GM21576 (cell line): ENCODE results near the gene METTL17.
"Not testable (repeated sequence)": the region's sequence is repeated elsewhere in the genome, so short reads cannot be mapped to it uniquely, and the experiment has no call there.

ENCODE experiments used
- ATAC-seq: cut with Tn5 transposase; IDR thresholded peaks from one replicate; pipeline ENCODE4 v1.9.1; 2021; ENCODE audit warnings: mild to moderate bottlenecking, moderate library complexity; ENCODE audit not compliant: unreplicated experiment

METTL17 gene

DNA sequence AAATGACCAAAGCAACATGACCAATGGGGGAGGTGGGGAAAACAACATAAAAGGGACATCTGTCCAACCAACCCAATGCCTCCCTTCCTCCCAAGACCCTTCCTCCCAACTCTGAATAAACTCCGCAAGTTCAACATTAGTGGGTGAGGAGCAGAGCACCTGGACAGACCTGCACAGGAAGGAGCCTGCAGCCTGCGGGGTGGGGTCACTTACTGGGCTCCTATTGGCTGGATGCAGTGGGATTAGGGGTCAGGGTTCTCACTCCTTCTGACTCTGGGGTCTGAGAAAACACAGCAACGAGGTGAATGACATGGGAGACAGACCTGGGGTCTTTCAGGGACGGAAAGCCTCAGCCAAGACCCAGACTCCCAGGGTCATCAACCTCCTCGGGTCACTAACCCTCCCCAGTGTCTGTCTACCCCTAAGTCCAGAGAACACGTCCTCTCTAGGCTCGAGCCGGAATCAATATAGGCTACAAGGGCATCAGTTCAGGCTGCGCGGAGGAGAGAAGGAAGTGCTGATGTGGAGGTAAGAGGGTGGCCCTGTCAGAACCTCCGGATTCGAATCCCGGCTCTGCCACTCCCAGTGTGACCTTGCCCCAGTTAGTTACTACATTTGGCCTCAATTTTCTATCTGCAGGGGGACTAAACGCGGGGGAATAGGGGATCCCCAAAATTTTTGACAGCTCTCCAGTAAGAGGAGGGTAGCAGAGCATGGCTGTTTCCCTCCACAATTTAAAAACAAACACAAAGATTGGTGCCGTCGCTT is 34.2 kb downstream of the METTL17 start:
- no peak for ATAC-seq

DNA sequence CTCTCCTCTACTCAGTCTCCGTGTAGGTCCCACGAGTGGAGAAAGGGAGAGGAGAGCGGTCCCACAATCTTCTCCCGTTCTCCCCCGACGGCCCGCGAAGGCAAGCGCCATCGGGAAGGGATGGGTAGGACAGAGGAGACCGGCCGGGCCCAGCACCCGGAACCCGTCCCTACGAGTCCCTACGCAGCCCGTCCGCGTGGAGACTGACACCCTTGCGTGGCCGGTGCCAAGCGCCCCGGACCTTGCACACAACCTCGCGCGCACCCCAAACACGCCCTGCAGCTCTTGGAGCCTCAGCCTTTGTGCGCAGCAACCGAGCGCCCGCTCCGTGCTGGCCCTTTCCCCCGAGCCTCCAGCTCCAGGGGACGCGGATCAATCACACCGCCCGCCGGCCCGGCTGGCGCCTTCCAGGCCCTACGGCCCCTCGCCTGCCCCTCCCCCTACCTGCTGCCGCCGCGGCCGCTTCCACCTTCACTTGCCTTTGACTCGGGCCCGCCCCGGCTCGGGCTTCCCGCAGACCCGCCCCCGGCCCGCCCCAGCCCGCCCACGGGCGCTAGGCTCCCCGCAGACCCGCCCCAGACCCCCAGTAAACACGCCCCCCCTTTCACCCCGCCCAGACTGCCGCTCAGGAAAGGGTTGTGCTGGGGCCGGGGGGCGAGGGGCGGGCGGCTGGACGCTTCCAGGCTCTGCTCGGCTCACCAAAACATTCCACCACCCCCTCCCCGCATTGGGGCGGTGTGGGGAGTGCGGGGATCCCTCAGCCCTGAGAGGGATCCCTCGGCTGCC is 35.0 kb downstream of the METTL17 start, which contains the start of gene NDRG2:
Gene NDRG2 (minus strand): TSS at position 477 of the 786 bp plus-strand sequence. CDS start 1,746 bp downstream, outside the sequence.
- no peak for ATAC-seq

DNA sequence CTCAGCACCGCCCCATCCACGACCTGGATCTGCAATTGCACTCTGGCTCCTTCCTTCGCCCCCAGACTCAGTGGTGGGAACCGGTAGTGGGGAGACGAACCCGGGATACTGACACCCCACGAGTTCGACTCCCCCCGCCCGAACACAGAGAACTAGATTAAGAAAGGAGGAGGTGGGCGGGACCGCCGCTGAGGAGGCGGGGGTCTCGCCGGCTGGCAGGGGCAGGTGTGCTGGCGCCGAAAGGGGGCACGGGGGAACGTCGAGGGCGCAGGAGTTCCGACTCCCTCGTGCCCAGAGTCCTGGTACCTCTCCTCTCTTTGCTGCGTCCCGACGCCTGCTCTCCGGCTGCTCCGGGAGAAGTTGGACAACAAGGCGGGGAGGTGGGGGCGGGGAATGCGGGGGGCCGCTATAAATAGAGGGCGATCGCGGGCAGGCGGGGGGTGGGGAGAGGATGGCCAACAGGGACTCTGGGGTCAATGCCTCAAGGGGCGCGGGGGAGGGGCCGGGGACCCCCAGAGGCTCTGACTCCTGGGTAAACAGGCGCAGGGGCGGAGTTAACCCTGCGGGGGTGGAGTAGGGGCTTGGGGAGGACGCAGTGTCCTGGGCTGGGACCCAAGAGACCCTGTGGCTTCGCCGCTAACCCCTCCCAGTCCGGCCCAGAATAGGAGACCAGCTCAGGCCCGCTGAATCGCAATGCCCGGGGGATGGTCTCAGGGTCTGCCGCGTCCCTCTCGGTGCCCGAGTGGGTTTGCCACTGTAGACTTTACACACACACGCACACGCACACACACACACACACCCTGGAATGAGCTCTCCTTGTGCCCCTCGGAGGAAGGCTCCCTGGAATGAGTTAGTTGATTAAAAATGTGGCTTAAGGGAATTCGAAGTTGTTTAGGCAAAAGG is 35.8 kb downstream of the METTL17 start:
- no peak for ATAC-seq

DNA sequence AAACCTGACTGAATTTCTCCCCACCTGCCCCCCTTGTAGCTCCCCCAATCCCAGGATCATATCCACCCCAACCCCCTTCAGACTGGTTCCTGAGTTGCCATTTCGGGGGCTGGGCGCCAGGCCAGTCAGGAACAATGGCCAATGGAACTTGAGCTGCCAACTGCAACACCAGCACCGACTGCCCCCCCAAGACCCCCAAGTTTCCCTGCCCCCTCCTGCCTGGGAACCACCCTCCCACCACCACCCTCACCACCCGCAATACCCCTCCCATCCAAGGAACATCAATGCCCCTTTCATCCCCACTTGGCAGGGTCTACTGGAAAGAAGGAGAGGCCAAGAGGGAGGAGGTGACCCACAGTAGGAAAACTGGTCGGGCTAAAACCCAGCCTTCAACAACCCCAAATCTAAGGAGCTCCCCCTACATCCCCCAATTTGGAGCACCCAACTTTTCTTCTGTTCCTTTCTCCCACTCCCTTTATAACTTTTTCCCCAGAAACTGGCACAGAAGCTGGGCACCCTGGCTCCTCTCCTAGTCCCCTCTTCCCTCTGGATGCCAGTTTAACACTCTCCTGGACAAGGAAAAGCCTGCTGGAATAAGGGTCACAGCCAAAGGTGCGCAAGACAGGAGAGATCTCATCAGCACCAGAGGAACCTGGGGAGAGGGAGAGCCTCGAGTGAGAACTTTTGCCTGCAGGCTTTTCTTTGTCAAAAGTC is 36.7 kb downstream of the METTL17 start:
- ATAC-seq = no peak

DNA sequence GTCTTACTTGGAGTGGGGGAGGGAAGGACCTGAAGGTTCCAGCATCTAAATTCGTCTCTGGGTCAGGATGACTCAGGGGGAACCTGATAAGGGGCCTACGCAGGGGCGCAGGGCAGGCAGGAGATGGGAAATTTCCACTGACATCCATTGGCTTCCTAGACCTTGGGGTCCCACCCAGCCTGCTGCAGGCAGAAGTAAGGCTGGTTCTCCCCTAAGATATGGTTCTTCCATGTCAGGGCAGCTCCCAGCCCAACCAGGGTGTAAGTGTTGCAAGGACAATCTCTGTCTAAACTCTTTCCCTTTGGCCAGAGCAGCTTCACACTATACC is 37.2 kb downstream of the METTL17 start:
- no peak for ATAC-seq

DNA sequence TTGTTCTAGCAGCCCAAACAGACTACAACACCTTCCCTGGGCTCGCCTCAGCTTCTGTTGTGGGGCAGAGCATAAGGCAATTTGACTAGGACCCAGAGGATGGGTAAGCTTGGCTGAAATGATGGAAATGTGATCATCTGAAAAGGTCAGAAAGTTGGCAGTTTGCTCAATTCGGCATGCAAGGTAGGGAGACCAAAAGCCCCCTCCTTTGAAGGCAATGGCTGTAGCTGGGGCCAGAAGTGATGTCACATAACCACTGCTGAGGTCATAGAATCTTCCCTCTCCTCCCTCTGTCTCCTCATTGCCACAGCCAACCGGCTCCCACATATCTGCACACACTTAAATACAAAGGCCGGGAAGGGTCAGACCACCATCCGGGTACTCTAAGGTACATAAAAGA is 40.1 kb downstream of the METTL17 start, which contains the start of gene TPPP2:
Gene TPPP2 (plus strand): TSS at position 301 of the 400 bp plus-strand sequence. CDS start 365 bp downstream, outside the sequence.
- ATAC-seq = no peak

DNA sequence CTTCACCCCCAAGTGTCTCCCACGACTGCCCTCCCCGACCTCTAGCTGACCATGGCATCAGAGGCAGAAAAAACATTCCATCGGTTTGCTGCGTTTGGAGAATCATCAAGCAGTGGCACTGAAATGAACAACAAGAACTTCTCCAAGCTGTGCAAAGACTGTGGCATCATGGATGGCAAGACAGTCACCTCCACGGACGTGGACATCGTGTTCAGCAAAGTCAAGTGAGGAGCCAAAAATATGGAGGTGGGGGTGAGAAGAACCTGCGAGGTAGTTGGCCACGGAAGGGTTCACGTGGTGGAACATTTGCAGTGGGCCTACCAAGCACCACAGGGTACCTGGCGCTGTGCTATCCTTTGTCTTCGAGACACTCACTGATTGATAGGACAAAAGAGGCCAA is 40.8 kb downstream of the METTL17 start:
- no peak for ATAC-seq

DNA sequence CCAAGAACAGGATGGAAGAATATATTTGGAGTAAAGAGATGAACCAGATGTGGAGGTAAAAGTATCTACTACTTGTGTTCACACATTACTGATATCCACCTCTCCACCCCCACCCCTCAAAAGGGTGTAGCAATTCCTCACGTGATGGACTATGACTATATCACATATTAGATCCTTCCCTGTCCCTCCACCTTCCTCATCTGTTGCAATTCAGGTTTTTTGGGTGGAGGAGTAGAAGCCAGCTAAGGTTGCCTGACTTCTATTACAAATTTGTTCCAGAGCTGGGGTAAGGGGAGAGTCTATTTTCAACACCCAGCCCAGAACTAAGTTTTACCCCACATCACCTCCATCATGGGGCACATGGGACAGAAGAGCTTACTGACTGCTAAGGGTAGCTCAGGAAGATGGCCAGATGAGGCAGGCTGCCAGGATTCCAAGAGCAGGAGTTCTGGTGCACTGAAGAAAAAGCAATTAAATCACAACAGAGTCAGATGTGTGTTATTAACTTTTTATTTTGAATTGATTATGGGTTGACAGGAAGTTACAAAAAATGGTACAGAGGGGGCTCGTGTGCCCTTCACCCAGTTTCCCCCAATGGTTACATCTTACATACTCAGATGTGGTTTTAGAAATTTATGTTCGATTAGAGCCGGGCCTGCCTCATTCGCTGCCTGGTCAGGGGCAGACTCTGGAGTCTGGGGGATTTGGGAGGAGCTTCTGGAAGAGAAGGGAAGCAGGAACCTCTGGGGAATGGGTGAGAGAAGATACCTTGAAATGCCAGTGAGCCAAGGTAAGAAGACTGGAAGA is 42.7 kb downstream of the METTL17 start:
- ATAC-seq = no peak

- ATAC-seq = no peak
Observed at GRCh38 chr14:21033133-21033698, 43.4 kb downstream of the METTL17 start.

- no peak for ATAC-seq
Observed at GRCh38 chr14:21034707-21035106, 44.9 kb downstream of the METTL17 start, which contains the start of gene RNASE13. RNASE13 (minus strand) TSS chr14:21034807; CDS start chr14:21034288, 519 bp downstream.

DNA sequence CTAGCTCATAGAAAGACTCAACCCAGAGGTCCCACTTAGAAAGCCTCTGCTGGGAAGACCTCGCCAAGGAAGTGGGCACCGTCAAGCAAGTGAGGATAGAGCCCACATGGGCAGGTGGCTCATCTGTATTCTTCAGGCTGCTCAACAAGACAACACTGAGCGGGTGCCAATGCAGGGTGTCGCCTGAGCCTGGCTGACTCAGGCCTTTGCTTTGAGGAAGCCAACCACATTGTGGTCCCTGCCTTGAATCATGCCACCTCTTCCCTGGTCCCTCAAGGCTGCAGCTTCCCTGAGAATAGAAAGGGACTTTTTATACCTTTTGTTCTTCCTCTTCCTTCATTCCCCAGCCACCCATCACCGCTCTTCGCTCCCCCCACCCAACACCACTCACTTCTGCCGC is 47.0 kb downstream of the METTL17 start:
- ATAC-seq = no peak

DNA sequence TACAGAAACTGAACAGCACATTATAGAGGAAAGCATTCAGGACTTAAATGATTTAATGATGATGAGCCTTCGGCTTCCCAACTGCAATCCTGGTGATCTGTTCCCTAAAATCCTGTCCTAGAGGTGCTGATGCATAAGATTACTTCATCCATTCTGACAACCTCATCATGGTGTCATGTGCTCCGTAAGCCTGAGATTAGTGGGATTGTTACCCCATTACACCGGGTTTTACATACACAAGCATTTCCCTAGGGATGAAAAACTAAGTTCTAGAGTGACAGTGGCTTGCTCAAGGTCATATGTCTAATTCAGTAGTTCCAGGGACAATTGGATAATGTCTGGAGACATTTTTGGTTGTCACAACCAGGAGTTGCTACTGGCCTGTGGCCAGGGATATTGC is 47.4 kb downstream of the METTL17 start:
- no peak for ATAC-seq

DNA sequence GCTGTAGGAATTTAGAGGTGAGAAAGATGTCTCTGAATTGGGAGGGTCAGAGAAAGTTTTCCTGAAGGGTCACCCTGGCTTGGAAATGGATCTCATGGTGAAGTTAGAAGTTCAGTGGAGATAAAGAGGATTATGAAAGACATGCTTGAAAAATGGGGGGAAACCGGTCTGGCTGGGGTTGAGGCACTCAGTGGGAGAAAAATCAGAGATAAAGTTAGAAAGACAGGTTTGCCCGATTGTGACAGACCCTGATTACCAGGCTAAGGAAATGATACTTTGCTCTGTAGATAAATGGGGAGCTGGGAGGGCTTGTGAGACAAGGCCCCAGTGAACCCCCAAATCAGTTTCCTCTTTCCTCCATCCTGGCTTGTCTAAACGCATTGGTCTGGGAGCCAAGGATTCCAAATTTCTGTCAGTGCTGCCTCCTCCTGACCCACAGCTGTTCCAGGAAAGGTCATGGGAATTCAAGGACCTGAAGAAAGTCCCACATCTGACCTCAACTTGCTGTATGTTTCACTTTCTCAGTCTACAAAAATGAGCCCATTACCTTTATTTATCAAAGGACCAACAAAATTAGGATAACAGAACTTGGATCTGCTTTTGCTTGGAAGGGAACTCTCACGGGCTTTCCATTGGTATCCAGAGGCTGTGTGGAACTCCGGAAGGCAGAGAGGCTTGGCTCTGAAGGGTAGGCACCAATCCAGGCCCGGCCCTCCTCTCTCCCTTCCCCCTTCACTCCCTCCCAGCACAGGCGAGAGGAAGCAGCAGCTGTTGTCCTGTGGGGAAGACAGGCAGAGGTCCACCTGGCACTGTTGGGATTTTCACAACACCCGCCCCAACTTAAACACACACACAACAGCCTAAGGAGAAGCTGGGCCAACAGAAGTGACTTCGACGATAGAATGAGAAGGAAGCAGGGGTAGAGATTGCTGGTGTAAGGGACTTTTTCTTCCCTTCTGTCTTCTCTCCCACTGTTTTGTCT is 49.0 kb downstream of the METTL17 start:
- ATAC-seq = no peak

- no peak for ATAC-seq
Observed at GRCh38 chr14:21039585-21040369, 50.0 kb downstream of the METTL17 start.

- ATAC-seq = no peak
Observed at GRCh38 chr14:21040370-21040925, 50.7 kb downstream of the METTL17 start.

DNA sequence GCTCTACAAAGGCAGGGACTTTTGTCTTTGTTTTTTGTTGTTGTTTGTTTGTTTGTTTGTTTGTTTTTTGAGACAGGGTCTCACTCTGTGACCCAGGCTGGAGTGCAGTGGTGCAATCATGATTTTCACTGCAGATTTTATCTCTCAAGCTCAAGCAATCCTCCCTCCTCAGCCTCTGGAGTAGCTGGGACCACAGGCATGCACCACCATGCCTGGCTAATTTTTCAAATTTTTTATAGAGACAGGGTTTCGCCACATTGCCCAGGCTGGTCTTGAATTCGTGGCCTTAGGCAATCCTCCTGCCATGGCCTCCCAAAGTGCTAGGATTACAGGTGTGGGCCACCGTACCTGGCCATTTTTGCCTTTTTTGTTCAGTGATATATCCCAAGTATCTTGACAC is 51.2 kb downstream of the METTL17 start:
- ATAC-seq = not testable (repeated sequence)
